Activated gamma-delta T cell (primary cell): ENCODE results near the gene CH25H.
"Not testable (repeated sequence)": the region's sequence is repeated elsewhere in the genome, so short reads cannot be mapped to it uniquely, and the experiment has no call there.

Experiments used
- DNase-seq: peaks from one replicate; lab custom pipeline; 2025; lab: John Stamatoyannopoulos, UW

CH25H gene

GRCh38 chr10:89201345-89202032 lies 5.6 kb downstream of the CH25H start:
- DNase-seq = no peak

DNA sequence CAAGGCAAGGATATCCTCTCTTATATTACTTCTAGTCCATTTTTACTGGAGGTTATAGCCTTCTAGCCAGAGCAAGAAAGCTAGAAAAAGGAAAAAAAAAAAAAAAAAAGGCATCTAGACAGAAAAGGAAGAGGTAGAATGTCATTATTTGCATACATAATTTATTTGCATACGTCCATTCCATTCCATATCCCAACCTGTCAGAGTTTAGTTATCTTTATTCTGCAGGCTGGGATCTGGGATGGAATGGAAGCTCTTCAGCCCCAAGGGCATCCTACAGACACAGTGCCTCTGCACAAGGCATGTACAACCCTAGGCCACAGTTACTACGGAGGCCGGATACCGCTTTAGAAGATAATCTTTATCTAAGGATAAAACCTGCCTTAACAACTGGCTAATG lies 9.6 kb downstream of the CH25H start:
- DNase-seq = no peak

DNA sequence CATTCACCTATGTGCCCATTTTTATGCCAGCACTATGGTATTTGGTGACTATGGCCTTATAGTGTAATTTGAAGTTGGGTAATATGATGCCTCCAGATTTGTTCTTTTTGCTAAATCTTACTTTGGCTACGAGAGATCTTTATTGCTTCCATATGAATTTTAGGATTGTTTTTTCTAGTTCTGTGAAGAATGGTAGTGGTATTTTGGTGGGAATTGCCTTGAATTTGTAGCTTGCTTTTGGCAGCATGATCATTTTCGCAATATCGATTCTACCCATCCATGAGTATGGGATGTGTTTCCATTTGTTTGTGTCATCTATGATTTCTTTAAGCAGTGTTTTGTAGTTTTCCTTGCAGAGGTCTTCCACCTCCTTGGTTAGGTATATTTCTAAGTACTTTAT lies 15.8 kb downstream of the CH25H start:
- not testable (repeated sequence) for DNase-seq

DNA sequence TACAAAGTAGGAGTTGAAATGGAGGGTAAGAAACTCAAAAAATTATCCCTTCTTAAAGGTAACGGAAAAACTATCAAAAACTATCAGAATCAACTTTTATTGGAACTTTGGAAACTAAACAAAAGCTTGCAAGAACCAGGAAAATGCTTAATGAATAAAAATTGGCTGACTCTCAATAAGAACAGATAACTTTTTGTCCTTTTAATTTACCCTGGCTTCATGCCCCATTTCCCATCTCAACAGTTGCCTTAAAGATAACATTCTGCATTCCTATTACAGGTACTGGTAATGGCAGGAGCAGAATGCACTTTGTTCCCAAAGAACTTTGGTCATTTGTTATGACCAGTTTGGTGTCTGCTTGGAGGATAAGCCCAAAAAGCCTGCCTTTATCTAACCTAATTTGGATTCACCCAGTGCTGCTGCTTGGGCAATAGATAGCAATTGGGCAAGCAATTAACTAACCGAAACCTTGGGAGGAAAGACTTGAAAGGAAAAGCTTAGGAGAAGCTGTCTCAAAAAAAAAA lies 17.8 kb downstream of the CH25H start:
- no peak for DNase-seq

DNA sequence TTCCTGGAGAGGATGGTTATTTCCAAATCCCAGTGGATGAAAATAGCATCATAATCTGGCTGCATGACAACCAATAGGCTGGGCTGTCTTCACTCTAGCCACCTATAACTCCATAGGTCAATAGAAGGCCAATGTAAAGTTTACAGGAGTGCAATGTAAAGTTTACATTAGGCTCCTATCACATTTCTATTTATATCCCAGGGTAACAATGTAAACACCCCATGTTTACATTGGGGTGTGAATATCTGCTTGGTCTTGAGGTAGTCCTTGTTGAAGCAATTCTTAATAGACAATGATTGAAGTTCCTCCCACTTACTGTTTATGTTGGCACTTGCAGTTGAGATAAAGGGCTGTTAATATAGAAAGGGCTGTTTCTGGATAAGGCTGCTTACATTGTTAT lies 21.5 kb downstream of the CH25H start:
- no peak for DNase-seq

GRCh38 chr10:89184638-89185037 lies 22.5 kb downstream of the CH25H start:
- no peak for DNase-seq

DNA sequence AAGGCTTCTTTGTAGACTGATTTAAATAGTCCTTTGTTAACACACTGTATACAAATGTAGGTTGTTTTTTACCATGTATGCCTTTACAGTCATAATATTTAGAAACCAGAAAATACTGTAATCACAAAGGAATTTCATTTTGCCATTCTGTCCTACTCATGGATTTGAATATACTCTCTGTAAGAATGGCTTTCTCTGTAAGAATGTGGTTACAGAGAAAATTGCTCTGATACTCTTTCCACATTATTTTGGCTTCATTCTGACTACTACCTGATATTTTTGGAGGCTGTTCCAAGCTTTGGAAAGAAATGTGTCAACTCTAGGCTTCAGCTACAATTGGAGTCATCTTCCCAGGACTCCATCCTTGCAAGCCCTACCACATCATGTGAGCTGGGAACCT lies 23.5 kb downstream of the CH25H start:
- DNase-seq = no peak

DNA sequence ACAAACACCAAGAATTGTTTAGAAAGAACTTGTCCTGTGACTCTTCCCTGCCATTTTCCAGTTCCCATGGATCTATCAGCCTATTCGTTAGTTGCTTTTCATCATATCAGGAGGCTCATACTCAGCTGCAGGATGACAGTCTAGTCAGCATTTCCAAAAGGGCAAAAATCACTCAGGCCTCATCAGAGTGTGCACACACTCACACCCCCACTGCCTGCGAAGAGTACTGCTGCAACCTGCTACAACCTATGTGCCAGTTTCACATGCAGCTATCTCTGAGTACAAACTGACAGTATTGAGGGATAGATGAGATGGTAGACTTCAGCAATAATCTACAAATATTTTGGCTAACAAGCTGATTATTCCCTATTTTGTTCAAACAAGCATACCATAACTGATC lies 24.2 kb downstream of the CH25H start:
- DNase-seq = no peak

GRCh38 chr10:89175816-89176215 lies 31.3 kb downstream of the CH25H start:
- no peak for DNase-seq

DNA sequence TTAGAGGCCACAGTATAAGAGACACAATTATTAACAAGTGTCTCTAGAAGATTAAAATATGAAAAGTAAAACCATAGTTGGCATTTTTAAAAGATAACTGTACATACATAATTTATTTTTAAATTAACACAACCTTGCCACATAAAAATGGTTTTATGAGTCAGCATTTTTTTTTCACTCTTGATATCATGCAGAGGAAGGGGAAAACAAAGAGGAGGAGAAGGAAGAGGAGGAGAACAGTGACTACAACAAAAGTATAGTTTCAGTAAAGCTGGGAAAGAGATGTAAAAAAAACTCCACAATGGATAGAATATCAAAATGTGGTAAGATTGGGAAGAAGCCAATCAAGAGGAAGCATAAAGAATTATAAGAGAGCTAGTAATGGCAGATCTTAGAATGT lies 34.0 kb downstream of the CH25H start:
- no peak for DNase-seq

DNA sequence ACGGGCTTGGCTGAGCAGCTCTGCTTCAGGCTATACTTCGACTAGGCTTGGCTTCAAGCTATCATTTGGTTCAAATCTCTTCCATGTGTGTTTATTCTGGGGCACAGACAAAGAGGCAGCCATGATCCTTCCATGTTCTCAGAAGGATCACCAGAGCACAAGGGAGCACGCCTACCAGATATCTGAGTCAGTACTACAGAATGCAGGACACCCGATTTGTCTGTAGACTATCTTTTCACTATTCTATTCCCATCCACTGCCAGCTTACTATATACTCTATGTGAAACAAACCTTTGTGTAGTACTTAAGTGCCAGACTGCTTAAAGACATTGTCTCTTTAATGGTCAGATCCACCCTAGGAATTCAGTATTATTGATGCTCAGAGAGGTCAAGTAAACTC lies 35.1 kb downstream of the CH25H start:
- no peak for DNase-seq

GRCh38 chr10:89171263-89171872 lies 35.7 kb downstream of the CH25H start:
- no peak for DNase-seq

GRCh38 chr10:89168354-89168900 lies 38.7 kb downstream of the CH25H start:
- not testable (repeated sequence) for DNase-seq

DNA sequence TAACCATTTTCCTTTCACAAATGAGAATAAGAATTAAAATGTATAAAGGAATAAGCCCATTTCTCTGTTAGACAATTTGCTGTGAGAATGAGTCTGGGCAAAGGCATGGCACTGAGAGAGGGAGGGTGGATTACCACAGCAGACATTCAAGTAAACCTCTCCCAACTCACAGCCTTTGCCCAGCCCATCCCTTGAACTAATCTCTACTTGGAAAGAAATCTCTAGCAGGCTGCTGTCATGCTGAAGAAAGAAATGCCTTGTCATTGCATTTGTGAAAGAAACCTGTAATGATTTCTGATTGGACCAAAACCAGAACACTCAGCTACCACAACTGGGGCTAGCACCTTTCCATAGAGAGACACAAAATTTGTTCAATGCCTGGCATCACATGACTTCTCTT lies 39.2 kb downstream of the CH25H start:
- DNase-seq = no peak

- no peak for DNase-seq
These were observed 41.2 kb downstream of the CH25H start for GRCh38 chr10:89165923-89166322.

DNA sequence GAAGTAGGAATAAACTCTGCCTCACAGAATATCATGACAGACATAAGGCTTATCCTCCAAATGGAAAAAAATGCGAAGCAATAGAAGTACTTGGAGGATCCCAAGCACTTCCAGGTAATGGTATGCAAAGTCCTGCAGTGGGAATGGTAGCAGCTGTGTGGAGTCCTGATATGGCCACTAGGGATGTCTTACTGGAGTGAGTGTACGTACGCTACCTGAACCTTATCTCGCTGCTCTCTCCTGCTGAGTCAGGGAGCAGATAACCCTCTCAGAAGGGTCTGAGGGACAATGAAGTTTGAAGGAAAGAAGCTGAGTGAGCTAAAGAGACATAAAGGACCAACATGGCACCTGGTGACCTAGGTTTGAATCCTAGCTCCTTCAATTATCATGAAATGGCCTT lies 42.2 kb downstream of the CH25H start:
- DNase-seq = no peak

GRCh38 chr10:89164080-89164479 lies 43.0 kb downstream of the CH25H start:
- no peak for DNase-seq

GRCh38 chr10:89163265-89163995 lies 43.7 kb downstream of the CH25H start:
- DNase-seq = no peak

DNA sequence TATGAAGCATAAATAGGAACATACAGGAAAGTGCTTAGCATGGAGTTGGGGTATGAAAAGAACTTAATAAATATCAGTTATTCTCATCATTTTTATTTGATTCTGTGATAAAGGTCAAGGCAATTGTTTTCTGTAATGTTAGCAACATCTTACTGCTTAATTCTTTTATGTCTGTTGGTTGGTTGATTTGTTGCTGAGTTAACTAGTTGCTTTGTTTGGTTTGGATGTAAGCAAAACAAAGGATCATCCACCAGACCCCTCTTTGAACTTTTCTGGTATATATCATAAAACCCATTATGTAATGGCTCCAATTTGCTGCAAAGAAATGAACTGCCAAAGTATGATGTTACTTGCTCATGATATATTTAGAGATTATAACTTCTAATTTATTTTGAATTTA lies 44.5 kb downstream of the CH25H start:
- no peak for DNase-seq

- no peak for DNase-seq
These were observed 46.8 kb downstream of the CH25H start for GRCh38 chr10:89160339-89160738.

DNA sequence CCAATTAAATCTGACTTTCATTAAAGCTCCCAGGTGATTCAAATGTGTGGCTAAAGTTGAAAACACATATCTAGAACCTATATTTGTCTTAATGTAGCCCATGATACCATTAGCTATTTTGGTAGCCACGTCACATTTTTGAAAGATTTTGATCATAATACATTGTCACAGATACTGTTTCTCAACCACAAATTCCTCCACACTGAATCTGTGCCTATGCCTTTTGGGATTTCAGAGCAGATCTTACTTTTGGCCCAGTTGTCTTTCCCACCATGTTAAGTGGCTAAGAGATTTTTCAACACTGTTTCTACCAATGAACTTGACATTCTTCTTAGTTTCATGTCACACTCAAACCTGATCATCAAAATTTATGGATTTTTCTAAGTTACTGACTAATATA lies 47.4 kb downstream of the CH25H start:
- no peak for DNase-seq

DNA sequence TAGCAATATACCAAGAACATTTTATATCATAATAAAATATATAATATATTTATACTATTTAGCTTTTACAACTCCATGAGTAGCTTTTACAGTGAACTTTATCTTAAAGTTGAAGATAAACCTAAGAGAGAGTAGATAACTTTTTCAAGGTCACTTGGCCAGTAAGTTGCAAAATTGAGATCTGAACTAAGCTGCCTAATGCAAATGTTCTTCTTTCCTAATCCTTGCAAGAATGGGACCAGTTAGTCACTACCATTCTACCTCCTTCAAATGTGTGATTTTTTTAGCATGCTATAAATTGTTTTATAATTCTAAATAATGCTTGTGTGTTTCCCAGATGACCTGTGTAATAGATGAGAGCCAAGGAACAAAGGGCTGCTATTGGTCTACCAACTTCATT lies 47.8 kb downstream of the CH25H start:
- no peak for DNase-seq

DNA sequence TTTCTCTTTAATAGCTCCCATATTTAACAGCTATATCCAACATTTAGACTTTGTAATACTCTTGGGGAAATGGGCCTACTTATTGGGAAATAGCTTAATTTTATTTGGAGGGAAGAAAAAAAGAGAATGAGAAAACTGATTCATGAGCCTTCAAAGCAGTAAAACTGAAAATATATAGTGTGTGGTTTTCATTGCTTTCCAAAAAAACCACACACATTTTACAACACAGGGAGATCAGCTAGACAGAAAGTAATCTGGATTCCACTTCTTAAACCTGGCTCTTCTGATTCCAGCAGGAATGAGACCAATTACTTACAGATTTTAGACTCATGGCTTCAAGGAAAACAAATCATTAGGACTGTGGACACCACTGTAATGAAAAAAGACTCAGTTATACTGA lies 48.7 kb downstream of the CH25H start:
- no peak for DNase-seq
